HG03378 (cell line): ENCODE results near the gene NAIF1.
"Not testable (repeated sequence)": the region's sequence is repeated elsewhere in the genome, so short reads cannot be mapped to it uniquely, and the experiment has no call there.

Experiments used
- ATAC-seq: cut with Tn5 transposase; IDR thresholded peaks from one replicate; pipeline ENCODE4 v1.9.1; 2021; ENCODE audit warnings: mild to moderate bottlenecking, moderate library complexity; ENCODE audit not compliant: unreplicated experiment

NAIF1 gene

GRCh38 chr9:128088253-128088945 lies 21.3 kb upstream of the NAIF1 start:
- ATAC-seq = no peak

GRCh38 chr9:128087262-128087661 lies 20.1 kb upstream of the NAIF1 start:
- ATAC-seq = no peak

DNA sequence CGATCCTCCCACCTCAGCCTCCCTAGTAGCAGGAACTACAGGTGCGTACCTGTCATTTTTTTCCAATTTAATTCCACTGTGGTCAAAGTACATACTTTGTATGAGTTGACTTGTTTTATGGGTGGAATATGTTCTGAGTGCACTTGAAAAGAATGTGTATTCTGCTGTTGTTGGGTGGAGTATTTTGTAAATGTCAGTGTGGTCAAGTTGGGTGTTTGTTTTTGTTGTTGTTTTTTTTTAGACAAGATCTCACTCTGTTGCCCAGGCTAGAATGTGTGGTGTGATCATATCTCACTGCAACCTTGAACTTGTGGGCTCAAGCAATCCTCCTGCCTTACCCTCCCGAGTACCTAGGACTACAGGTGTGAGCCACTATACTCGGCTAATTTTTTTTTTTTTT lies 18.8 kb upstream of the NAIF1 start:
- no peak for ATAC-seq

- ATAC-seq = no peak
These were observed 17.6 kb upstream of the NAIF1 start for GRCh38 chr9:128084746-128085145.

DNA sequence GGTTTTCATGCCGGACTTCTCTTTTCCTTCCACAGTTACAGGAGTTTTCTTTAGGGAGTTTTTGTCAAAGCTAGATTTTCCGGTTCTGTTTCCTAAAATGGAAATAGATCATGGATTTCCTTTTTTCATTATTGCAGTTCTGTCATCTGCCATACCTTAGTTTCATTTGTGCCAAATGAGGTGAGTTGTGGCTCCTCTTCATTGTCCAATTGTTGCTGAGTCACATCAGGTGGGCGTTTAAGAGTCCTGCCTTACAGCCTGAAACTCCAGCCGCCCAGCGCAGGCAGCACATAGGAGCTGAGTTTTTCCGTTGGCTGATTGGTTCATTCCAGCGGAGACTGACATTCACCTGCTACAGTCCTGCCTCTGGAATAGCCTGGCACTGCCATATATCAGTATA lies 15.0 kb upstream of the NAIF1 start:
- no peak for ATAC-seq

DNA sequence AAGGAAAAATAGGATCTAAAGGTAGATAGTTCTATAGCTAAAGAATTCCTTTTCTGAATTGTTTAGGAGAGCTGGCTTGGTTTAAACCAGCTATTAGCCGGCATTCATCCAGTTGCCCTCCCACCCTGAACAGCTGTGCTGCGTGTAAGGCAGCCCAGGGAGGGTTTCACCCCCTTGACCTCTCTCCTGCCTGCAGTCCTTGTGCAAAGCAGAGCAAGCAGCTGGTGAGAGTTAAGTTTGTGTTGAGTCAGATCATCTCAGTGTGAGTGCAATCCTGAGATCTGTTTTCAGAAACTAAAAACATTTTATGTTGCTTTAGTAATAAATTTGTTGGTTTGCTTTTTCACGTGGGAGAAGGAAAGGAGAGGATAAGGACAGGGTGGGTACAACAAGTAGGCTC lies 13.9 kb upstream of the NAIF1 start:
- ATAC-seq = no peak

DNA sequence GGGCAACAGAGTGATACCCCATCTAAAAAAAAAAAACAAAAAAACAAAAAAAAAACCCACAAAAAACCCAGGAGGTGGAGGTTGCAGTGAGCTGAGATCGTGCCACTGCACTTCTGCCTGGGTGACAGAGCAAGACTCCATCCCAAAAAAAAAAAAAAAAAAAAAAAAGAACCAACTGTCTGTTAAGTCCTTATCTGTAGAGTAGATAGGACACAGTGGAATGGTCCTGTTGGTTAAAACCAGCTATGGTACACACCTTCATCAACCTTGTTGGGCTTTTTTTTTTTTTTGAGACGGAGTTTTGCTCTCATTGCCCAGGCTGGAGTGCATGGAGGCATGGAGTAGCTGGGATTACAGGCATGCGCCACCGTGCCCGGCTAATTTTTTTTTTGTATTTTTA lies 13.1 kb upstream of the NAIF1 start:
- ATAC-seq = no peak

- no peak for ATAC-seq
These were observed 11.6 kb upstream of the NAIF1 start for GRCh38 chr9:128078504-128079434.

GRCh38 chr9:128077847-128078503 lies 10.9 kb upstream of the NAIF1 start:
- no peak for ATAC-seq

- no peak for ATAC-seq
These were observed 6.2 kb upstream of the NAIF1 start for GRCh38 chr9:128073253-128073886.

- no peak for ATAC-seq
These were observed 5.3 kb upstream of the NAIF1 start for GRCh38 chr9:128072144-128073021.

DNA sequence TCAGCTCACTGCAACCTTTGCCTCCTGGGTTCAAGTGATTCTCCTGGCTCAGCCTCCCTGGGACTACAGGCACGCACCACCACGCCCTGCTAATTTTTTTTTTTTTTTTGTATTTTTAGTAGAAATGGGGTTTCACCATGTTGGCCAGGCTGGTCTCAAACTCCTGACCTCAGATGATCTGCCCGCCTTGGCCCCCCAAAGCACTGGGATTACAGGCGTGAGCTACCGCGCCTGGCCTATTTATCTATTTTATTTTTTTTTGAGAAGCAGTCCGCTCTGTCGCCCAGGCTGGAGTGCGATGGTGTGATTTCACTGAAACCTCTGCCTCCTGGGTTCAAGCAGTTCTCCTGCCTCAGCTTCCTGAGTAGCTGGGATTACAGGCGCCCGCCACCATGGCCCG lies 4.4 kb upstream of the NAIF1 start:
- not testable (repeated sequence) for ATAC-seq

DNA sequence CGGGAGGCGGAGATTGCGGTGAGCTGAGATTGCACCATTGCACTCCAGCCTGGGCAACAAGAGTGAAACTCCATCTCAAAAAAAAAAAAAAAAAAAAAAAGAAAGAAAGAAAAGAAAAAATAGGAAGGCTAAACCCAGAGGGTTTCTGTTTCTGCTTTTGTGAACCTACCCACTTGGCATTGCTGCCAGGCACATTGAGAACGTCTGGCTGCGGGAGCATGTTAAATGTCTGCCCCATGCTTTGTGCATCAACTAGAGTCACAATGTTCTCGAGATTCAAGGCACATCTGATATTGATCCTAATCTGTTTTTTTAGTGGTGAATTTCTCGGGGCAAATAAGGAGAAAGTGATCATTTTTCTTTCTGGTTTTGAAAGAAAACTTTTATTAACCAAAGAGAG lies 3.8 kb upstream of the NAIF1 start:
- no peak for ATAC-seq

GRCh38 chr9:128068386-128069205 lies 1.5 kb upstream of the NAIF1 start:
- ATAC-seq = peak; percentile 7

DNA sequence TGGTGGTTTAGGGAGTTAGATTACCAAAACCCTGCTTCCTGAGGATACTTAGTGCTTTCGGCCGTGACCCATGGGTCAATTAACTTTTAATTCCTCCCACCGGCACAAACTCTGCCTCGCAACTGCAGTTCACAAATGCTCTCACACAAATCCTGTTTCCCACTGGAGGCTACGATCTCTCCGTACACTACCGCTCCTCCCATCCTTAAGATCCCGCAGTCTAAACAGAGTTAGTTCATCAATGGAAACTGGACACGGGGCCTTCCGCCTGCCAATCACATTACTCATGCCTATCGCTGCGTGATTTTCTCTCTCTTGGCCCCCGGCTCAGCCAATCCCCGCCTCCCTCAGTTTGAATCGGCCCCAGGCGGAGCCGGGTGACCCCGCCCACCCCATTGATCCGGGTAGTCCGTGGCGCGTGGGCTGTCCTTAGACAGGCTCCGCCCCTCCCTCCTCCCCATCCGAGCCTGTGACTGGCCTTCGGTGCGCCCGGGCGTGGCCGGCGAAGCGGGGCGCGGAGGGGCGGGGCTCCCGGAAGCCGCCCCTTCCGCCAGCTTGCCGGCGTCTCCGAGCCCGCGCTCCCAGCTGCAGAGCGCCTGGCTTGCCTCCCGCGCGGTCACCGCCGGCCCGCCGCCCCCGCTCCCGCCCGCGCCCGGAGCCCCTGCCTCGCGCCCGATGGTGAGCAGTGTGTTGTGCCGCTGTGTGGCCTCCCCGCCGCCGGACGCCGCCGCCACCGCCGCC lies 695 bp upstream of the NAIF1 start, which contains the start of gene SLC25A25:
Gene SLC25A25, plus strand, starts transcription at position 588 of the 741 bp plus-strand sequence. Its CDS starts 88 bp downstream, at position 676.
- peak; percentile 53 for ATAC-seq

DNA sequence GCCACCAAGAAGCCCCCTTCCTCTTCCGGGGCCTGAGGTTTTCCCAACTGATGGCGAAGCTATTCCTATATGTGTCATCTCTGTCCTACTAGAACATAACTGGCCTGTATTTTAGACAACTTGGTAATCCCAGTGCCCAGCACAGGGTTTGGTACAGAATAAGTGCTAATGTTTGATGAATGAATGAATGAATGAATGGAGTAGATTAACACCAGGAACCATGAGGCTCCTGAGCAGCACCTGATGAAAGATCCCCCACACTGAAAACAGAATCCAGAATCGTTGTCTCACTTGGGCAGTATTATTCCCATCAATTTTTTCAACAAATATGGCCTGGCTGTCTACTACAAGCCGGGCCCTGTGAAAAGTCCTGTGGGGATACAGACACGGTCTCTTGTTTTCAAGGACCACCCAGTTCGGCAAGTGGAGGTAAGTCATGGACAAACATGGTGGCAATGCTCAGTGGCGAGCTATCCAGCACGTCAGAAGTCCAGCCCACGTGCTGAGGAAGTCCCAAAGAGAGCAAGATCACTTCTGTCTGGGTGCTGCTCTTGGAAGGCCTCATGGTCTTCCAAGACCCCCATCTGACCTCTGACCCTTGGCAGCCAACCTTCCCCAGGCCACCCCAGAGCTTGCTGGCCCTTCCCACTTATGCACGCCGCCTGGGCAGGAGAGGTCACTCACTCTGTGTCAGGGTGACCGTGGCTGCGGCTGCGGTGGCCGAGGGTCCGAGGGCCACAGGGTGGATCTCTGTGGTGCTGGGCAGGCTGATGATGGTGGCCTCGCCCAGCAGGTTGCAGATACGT lies 1.0 kb downstream of the NAIF1 start:
- ATAC-seq = no peak
